HepG2 (cell line): ENCODE measurements around the gene IL15RA. TPM values are rescaled to one million over a fixed set of nuclear protein-coding genes. Genes with fewer than 3 reads are reported as not detected.

Experiments
- ATAC-seq: fragments of 200-7000 bp; cut with Tn5 transposase; 3 replicates; pipeline ENCODE4 v1.9.1; 2020; ENCODE audit warnings: mild to moderate bottlenecking, moderate library complexity
- BruUV-seq: library from RNA; stranded (reverse); fragments of 400-500 nt; replicated peaks from 2 replicates; lab custom pipeline; 2021; lab: Mats Ljungman, UMichigan
- CTCF ChIA-PET: fragments of 300-600 bp; formaldehyde crosslinking; extraction: SDS; loops from one replicate; lab custom pipeline; 2021; ENCODE audit warnings: low total read pairs, inconsistent platforms, low intra/inter-chr PET ratio; lab: Yijun Ruan, JAX
- POLR2A ChIA-PET: fragments of 350-600 bp; sonication (Branson Sonifier 250); formaldehyde crosslinking; loops from one replicate; lab custom pipeline; 2020; ENCODE audit warnings: antibody characterized with exemption, inconsistent platforms; lab: Yijun Ruan, JAX
- DNase-seq: peaks from one replicate; pipeline ENCODE4 v3.0.0-alpha.2; 2015; ENCODE audit warnings: low spot score
- FAIRE-seq: peaks from 3 replicates; lab custom pipeline; 2011; peaks lifted over from hg19 to GRCh38; lab: Jason Lieb, UNC
- H2AFZ ChIP-seq: one replicate; pipeline ENCODE4 v1.6.1; 2011; ENCODE audit warnings: low read length, inconsistent platforms
- H3K27ac ChIP-seq: fragments of 300-600 bp; 3 replicates; pipeline ENCODE4 v1.8.0; 2011; ENCODE audit warnings: mixed run types, mild to moderate bottlenecking, mixed read lengths, low read length, inconsistent platforms; ENCODE audit not compliant: insufficient read depth; ENCODE audit errors: extremely low read length
- H3K27me3 ChIP-seq, 2 experiments: fragments of 200-600 bp in 1 of 2; 2 replicates in 1 of 2; 3 replicates in 1 of 2; pipeline versions ENCODE4 v1.6.0 to v1.8.0; 2011; ENCODE audit warnings: low read length in 2 of 2, mild to moderate bottlenecking in 2 of 2, moderate library complexity in 2 of 2, inconsistent platforms in 1 of 2; ENCODE audit not compliant: insufficient read depth in 2 of 2, control insufficient read depth in 1 of 2
- H3K36me3 ChIP-seq, 2 experiments: fragments of 200-600 bp in 1 of 2; replicated peaks in 1 of 2; 2 replicates in 1 of 2; 3 replicates in 1 of 2; pipeline versions ENCODE4 v1.5.1 to v1.8.0; 2011; ENCODE audit warnings: low read length in 2 of 2, inconsistent platforms in 1 of 2; ENCODE audit not compliant: insufficient read depth in 2 of 2, control insufficient read depth in 1 of 2
- H3K4me1 ChIP-seq: 2 replicates; pipeline ENCODE4 v1.5.1; 2012; ENCODE audit warnings: low read length, inconsistent platforms; ENCODE audit not compliant: insufficient read depth
- H3K4me2 ChIP-seq: 2 replicates; pipeline ENCODE4 v1.6.0; 2011; ENCODE audit warnings: low read depth, low read length, inconsistent platforms
- H3K4me3 ChIP-seq, 3 experiments: fragments of 200-600 bp in 1 of 3; sonication (generic), shearing (Covaris generic) in 1 of 3; replicated peaks in 1 of 3; 2 replicates each; pipeline ENCODE4 v1.5.1; 2011 to 2016; ENCODE audit warnings: low read length in 3 of 3, inconsistent platforms in 2 of 3, low read depth in 2 of 3, mild to moderate bottlenecking in 2 of 3, control low read depth in 1 of 3, mixed read lengths in 1 of 3; ENCODE audit not compliant: insufficient read depth in 1 of 3
- H3K79me2 ChIP-seq: one replicate; pipeline ENCODE4 v1.6.1; 2011; ENCODE audit warnings: low read length, inconsistent platforms; ENCODE audit not compliant: insufficient read depth
- H3K9ac ChIP-seq: 2 replicates; pipeline ENCODE4 v1.6.0; 2011; ENCODE audit warnings: mild to moderate bottlenecking, low read depth, low read length, inconsistent platforms; ENCODE audit not compliant: insufficient read depth
- H3K9me3 ChIP-seq: 2 replicates; pipeline ENCODE4 v1.5.1; 2012; ENCODE audit warnings: mild to moderate bottlenecking, low read length
- H4K20me1 ChIP-seq: 2 replicates; pipeline ENCODE4 v1.6.0; 2011; ENCODE audit warnings: inconsistent platforms, mild to moderate bottlenecking, low read length, moderate library complexity; ENCODE audit not compliant: insufficient read depth
- ATM ChIP-seq: fragments of 450-650 bp; IDR thresholded peaks from 2 replicates; pipeline ENCODE4 v1.7.1; 2017; ENCODE audit warnings: mild to moderate bottlenecking, borderline replicate concordance
- CREM ChIP-seq, 2 experiments: sonication (generic) in 1 of 2; formaldehyde crosslinking in 1 of 2; IDR thresholded peaks; 2 replicates each; pipeline versions ENCODE4 v1.4.0 to v1.6.1; 2016 to 2020; ENCODE audit warnings: antibody characterized with exemption in 1 of 2, mild to moderate bottlenecking in 1 of 2, missing genetic modification reagents in 1 of 2
- FOSL1 ChIP-seq: sonication (generic); formaldehyde crosslinking; IDR thresholded peaks from 2 replicates; pipeline ENCODE4 v1.9.0; 2021; ENCODE audit warnings: missing genetic modification reagents, borderline replicate concordance
- GATAD1 ChIP-seq: IDR thresholded peaks from 2 replicates; pipeline ENCODE4 v1.6.1; 2016; ENCODE audit warnings: missing genetic modification reagents, missing compliant biosample characterization
- NFE2 ChIP-seq: sonication (generic); formaldehyde crosslinking; IDR thresholded peaks from 2 replicates; pipeline ENCODE4 v1.4.0; 2020; ENCODE audit warnings: missing genetic modification reagents
- ZSCAN20 ChIP-seq: sonication (generic); formaldehyde crosslinking; IDR thresholded peaks from 2 replicates; pipeline ENCODE4 v1.4.0; 2020; ENCODE audit warnings: missing genetic modification reagents, mild to moderate bottlenecking, borderline replicate concordance
- ZSCAN25 ChIP-seq: sonication (generic); formaldehyde crosslinking; IDR thresholded peaks from 2 replicates; pipeline ENCODE4 v1.8.0; 2022; ENCODE audit warnings: mild to moderate bottlenecking, missing genetic modification reagents
- WGBS: methylation state at CpG from one replicate; pipeline ENCODE4 v1.1.6; 2017; ENCODE audit warnings: low lambda C conversion rate; 5-methylcytosine and 5-hydroxymethylcytosine counted together
- in situ Hi-C: cut with HindIII; loops from 2 replicates; pipeline ENCODE4 v1.10.0; 2017; ENCODE audit warnings: low pct_unique_long_range_greater_than_20kb; ENCODE audit not compliant: extremely low pct_ligation_motif_present
- intact Hi-C: fragments of 100-400 bp; cut with micrococcal nuclease; formaldehyde crosslinking; loops from one replicate; pipeline ENCODE4 v1.10.0; 2022; ENCODE audit not compliant: unreplicated experiment
- polyA plus RNA-seq, 8 experiments: library from polyadenylated mRNA; depleted of rRNA in 3 of 8; stranded (reverse) in 7 of 8; unstranded in 1 of 8; fragments of >200 nt; fragmentation: Illumina TruSeq in 4 of 8; extraction: Trizol in 4 of 8; gene quantifications; 2 replicates each; pipeline versions ENCODE4 v1.2.1 to v1.2.3, GENCODE V29; 2011 to 2016; ENCODE audit warnings: low read depth in 4 of 8, missing spikeins in 1 of 8, mixed read lengths in 1 of 8; ENCODE audit not compliant: insufficient read depth in 1 of 8
- total RNA-seq, 5 experiments: library from RNA; depleted of rRNA; stranded (reverse); fragments of >200 nt; fragmentation: Illumina TruSeq; extraction: Trizol; gene quantifications; 2 replicates each; pipeline ENCODE4 v1.2.3, GENCODE V29; 2016; ENCODE audit warnings: low read depth in 1 of 5
- TF ChIP-seq, protein P1 (sequence below): IDR thresholded peaks from 2 replicates; pipeline ENCODE4 v1.6.1; 2016; ENCODE audit warnings: low read depth, control low read depth
- TF ChIP-seq, protein P2 (sequence below): sonication (generic); formaldehyde crosslinking; IDR thresholded peaks from 2 replicates; pipeline ENCODE4 v1.5.1; 2020; ENCODE audit warnings: missing genetic modification reagents, mild to moderate bottlenecking, borderline replicate concordance
- TF ChIP-seq, protein P3 (sequence below): sonication (generic); formaldehyde crosslinking; IDR thresholded peaks from 2 replicates; pipeline ENCODE4 v1.4.0; 2020; ENCODE audit warnings: missing genetic modification reagents, borderline replicate concordance
- TF ChIP-seq, protein P4 (sequence below): sonication (generic); formaldehyde crosslinking; IDR thresholded peaks from 2 replicates; pipeline ENCODE4 v1.8.0; 2022; ENCODE audit warnings: mild to moderate bottlenecking, missing genetic modification reagents, moderate library complexity
- TF ChIP-seq, protein P5 (sequence below): sonication (generic); formaldehyde crosslinking; IDR thresholded peaks from 2 replicates; pipeline ENCODE4 v1.4.0; 2020; ENCODE audit warnings: missing genetic modification reagents

IL15RA gene
- total and polyA plus RNA-seq, 2 of the 13 experiments (the other 11 are each of a cell fraction or from before 2014, with no cell fraction given), result 0.53 to 0.77 TPM

DNA sequence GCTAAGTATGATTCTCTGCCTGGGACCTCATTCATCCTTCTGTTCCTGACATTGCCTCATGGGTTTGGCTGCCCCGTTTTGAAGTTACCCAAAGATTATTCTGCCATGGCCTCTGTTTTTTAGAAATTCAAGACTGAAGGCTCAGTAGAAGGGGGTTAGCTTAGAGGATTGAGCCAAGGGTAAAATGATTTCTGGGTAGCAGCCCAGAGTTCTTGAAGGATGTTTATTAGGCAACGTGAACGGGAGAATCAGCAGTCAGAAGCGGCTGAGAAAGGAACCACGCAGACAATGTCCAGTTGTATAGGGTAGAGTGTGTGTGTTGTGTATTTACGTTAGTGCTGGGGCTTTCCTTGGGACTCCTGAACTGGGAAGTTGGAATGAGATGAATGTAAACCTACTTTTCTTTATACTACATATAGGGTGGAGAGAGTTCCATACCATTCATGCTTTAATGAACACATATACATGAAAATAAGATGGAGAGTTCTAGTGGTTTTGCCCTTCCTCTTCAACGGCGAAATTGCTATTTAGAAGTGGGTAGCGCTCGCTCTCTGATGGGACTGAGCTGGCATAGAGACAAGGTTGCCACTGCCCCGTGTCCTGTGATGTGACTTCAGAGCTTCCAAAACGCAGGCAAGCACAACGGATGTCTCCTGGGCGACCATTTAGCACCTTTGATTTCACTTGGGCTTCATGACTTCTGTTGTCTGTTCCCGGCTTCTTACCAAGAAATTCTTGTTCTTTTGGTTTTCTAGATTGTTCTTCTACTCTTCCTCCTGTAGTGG, 35.0 kb upstream of the IL15RA start:
- no peak overlapping the region for H2AFZ ChIP-seq
- ChIA-PET CTCF (no interaction called here), POLR2A (no interaction called here)
- no peak overlapping the region for H3K9ac ChIP-seq
- no peaks in the 10 kb centered on the region for H3K79me2 ChIP-seq
- FAIRE-seq (no peak), DNase-seq (no peak), ATAC-seq (no peak)
- in situ Hi-C loops, result no loop called here
- no peak overlapping the region for H3K4me2 ChIP-seq
- H4K20me1 ChIP-seq, result no peaks in the 10 kb centered on the region
- H3K36me3 ChIP-seq, result no peaks in the 10 kb centered on the region
- WGBS, result 22% methylated on average over 15 of the region's 15 CpGs
- intact Hi-C loops, result loop anchor here (5.0 kb wide), 3 partner anchors 40 to 390 kb away; no protein-coding TSS in a partner anchor
- H3K9me3 ChIP-seq, result no peaks in the 10 kb centered on the region
- no peak overlapping the region for H3K27ac ChIP-seq
- H3K4me3 ChIP-seq, result no peak overlapping the region
- H3K4me1 ChIP-seq, result no peaks in the 10 kb centered on the region
- peaks cover 0 to 47% of the 10 kb centered on the region in 2 experiments for H3K27me3 ChIP-seq
- BruUV-seq, result no TSS peak
- TF ChIP-seq GATAD1 (CRISPR knock-in tag) (no peak), FOSL1 (CRISPR knock-in tag) (no peak), ATM (no peak), ZSCAN20 (no peak), NFE2 (CRISPR knock-in tag) (no peak), ZSCAN25 (CRISPR knock-in tag) (no peak), CREM (IDR thresholded peaks at IDR 0.05) (no peak), CREM (CRISPR knock-in tag; IDR thresholded peaks at IDR 0.05) (no peak)
- TF ChIP-seq, protein P1, sequence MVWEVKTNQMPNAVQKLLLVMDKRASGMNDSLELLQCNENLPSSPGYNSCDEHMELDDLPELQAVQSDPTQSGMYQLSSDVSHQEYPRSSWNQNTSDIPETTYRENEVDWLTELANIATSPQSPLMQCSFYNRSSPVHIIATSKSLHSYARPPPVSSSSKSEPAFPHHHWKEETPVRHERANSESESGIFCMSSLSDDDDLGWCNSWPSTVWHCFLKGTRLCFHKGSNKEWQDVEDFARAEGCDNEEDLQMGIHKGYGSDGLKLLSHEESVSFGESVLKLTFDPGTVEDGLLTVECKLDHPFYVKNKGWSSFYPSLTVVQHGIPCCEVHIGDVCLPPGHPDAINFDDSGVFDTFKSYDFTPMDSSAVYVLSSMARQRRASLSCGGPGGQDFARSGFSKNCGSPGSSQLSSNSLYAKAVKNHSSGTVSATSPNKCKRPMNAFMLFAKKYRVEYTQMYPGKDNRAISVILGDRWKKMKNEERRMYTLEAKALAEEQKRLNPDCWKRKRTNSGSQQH (CRISPR knock-in tag), result no peak
- TF ChIP-seq, protein P2, sequence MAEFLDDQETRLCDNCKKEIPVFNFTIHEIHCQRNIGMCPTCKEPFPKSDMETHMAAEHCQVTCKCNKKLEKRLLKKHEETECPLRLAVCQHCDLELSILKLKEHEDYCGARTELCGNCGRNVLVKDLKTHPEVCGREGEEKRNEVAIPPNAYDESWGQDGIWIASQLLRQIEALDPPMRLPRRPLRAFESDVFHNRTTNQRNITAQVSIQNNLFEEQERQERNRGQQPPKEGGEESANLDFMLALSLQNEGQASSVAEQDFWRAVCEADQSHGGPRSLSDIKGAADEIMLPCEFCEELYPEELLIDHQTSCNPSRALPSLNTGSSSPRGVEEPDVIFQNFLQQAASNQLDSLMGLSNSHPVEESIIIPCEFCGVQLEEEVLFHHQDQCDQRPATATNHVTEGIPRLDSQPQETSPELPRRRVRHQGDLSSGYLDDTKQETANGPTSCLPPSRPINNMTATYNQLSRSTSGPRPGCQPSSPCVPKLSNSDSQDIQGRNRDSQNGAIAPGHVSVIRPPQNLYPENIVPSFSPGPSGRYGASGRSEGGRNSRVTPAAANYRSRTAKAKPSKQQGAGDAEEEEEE (CRISPR knock-in tag), result no peak
- TF ChIP-seq, protein P3, sequence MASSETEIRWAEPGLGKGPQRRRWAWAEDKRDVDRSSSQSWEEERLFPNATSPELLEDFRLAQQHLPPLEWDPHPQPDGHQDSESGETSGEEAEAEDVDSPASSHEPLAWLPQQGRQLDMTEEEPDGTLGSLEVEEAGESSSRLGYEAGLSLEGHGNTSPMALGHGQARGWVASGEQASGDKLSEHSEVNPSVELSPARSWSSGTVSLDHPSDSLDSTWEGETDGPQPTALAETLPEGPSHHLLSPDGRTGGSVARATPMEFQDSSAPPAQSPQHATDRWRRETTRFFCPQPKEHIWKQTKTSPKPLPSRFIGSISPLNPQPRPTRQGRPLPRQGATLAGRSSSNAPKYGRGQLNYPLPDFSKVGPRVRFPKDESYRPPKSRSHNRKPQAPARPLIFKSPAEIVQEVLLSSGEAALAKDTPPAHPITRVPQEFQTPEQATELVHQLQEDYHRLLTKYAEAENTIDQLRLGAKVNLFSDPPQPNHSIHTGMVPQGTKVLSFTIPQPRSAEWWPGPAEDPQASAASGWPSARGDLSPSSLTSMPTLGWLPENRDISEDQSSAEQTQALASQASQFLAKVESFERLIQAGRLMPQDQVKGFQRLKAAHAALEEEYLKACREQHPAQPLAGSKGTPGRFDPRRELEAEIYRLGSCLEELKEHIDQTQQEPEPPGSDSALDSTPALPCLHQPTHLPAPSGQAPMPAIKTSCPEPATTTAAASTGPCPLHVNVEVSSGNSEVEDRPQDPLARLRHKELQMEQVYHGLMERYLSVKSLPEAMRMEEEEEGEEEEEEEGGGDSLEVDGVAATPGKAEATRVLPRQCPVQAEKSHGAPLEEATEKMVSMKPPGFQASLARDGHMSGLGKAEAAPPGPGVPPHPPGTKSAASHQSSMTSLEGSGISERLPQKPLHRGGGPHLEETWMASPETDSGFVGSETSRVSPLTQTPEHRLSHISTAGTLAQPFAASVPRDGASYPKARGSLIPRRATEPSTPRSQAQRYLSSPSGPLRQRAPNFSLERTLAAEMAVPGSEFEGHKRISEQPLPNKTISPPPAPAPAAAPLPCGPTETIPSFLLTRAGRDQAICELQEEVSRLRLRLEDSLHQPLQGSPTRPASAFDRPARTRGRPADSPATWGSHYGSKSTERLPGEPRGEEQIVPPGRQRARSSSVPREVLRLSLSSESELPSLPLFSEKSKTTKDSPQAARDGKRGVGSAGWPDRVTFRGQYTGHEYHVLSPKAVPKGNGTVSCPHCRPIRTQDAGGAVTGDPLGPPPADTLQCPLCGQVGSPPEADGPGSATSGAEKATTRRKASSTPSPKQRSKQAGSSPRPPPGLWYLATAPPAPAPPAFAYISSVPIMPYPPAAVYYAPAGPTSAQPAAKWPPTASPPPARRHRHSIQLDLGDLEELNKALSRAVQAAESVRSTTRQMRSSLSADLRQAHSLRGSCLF (CRISPR knock-in tag), result no peak
- TF ChIP-seq, protein P4, sequence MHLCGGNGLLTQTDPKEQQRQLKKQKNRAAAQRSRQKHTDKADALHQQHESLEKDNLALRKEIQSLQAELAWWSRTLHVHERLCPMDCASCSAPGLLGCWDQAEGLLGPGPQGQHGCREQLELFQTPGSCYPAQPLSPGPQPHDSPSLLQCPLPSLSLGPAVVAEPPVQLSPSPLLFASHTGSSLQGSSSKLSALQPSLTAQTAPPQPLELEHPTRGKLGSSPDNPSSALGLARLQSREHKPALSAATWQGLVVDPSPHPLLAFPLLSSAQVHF, result no peak
- TF ChIP-seq, protein P5, sequence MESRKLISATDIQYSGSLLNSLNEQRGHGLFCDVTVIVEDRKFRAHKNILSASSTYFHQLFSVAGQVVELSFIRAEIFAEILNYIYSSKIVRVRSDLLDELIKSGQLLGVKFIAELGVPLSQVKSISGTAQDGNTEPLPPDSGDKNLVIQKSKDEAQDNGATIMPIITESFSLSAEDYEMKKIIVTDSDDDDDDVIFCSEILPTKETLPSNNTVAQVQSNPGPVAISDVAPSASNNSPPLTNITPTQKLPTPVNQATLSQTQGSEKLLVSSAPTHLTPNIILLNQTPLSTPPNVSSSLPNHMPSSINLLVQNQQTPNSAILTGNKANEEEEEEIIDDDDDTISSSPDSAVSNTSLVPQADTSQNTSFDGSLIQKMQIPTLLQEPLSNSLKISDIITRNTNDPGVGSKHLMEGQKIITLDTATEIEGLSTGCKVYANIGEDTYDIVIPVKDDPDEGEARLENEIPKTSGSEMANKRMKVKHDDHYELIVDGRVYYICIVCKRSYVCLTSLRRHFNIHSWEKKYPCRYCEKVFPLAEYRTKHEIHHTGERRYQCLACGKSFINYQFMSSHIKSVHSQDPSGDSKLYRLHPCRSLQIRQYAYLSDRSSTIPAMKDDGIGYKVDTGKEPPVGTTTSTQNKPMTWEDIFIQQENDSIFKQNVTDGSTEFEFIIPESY (CRISPR knock-in tag), result no peak
